DMS53 (cell line): Measurements from ENCODE around the gene TUBA1B.

ENCODE experiments used
- DNase-seq: peaks from one replicate; lab custom pipeline; 2025; lab: John Stamatoyannopoulos, UW

The TUBA1B gene

DNA sequence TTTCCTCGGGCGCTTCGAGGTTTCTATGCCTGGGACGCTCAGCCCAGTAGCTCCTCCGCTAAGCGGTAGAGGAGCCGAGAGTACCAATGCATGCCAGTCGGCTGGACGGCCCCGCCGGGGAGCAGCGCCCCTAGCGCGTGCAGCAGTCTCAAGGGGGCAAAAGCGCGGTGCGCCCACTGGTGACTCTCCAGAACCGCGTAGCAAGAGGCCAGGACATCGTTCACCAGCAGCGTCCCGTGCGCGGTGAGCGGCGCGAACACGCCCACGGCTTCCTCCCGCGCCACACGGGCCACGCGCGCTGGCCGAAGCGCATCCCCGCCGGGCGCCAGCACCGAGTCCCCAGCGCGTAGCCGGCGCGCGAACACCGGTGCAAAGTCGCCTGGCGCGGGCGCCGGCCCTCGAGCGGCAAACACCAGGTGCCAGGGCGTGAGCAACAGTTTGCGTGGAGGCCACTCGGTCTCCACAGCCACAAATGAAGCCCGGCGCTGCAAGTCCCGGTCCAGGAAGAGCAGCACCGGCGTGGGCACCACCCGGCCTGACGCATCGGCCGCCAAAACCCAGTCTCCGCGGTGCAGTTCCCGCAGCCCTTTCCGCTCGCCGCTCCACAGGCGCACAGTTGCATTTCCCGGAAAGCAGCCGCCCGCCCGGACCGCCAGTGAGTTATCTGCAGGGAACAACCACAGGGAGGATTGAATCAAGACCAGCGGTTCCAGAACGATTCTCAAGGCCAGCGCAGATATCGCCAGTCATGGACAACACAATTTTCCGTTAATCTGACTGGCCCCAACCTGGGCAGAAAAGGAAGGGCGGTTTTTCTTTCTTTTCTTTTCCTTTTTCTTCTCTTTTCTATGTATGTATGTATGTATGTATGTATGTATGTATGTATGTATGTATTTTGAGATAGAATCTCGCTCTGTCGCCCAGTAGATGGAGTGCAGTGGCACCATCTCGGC, 41.1 kb downstream of the TUBA1B start:
- peak; percentile 63 for DNase-seq

DNA sequence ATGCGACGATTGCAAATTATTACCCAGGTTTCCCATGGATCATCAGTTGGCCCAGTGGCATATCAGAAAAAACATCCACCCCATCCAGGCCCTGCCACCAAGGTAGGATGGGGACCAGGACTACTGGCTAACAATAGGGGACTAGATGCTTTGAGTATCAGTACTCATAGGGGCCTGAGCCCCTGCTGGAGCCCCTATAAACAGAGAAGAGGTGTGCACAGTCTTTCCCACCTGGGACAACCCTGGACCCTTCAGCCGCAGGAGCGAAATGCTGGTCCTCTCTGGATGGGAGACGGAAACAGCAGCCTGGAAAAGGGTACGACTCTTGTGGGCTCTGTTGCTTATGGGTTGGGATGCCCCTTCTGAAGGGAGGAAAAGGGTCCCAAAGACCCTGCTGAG, 42.3 kb downstream of the TUBA1B start:
- no peak for DNase-seq

DNA sequence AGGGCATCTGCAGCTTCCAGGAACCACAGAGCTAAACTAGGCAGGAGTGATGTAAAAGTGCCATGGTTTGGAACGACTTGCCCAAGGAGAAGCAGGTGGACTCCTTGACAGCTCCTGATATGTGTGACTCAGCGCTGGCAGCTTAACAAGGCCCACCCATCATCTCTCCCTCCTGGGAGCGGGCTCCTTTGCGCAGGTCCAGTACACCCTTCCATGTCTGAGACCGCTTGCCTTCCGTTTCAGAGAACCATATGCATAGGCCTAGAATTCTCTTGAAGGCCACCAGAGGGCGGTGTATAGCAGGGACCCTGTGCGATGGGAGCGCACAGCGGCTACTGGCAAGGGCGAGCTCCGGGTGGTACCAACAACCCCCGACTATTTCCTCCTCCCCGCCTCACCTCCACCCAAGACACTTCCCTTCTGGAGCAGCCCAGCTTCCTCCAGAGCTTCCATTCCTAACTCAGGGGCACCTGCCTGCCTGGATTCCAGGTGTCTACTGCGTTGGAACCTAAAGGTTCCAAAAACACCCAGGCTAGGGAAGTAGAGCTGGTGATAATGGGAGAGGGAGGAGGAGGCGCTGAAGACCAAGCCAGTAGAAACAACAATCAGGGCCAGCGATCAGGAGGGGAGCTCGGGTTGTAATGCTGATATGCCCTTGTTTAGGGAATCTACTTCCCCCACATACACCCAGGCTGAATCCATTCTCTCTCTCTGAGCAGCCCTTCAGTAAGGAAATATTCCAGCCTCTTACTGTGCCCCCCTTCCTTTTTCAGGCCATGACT, 42.9 kb downstream of the TUBA1B start:
- peak; percentile 91 for DNase-seq

DNA sequence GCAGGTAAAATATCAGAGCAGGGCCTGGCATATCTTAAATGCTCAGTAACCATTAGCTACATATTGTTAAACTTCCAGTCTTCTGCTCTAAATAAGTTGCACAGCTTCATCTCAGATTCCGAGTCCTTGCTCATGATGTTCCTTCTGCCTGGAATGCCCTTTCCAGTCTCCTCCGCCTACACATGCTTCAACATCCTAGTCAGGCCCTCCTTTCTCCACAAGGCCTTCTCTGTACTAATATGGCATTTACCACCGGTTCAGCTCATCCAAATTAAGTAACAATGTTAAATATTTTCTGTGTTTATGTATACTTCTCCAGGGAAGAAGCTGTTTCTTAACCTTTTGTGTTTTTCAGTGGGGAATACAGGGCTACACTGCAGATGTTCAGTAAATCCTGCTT, 45.1 kb downstream of the TUBA1B start:
- no peak for DNase-seq

DNA sequence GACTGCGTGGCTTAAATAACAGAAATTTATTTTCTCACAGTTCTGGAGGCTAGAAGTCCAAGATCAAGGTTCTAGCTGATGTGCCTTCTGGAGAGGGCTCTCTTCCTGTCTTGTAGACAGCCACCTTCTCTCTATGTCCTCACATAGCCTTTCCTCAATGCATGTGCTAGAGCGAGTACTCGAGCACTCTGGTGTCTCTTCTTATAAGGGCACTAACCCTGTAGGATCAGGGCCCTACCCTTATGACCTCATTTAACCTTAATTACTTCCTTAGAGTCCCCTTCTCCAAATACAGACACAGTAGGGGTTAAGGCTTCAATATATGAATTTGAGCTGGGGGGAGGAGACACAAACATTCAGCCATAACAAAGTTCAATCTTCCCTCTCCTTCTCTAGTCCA, 46.8 kb downstream of the TUBA1B start:
- DNase-seq: no peak

DNA sequence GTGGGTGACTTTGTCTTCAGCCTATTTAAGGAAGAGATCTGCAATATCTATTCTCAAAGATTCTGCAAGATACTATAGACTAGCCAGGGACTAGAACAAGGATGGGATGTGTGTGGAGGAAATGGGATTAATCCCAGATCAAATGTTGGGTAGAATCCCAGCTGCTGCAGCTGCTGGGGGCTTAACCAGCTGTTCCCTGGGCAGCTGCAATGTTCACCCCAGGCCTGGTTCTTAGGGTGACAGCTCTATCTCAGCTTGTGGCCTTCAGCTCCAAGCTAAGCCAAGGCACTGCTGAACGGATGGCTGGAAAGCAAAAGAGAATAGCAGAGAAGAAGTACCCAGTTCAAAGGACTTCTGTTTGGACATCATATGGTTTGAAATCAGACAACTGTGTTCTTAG, 51.4 kb downstream of the TUBA1B start:
- DNase-seq: no peak
